ENCODE measurements around the gene ABCA3.

ABCA3 gene

DNA sequence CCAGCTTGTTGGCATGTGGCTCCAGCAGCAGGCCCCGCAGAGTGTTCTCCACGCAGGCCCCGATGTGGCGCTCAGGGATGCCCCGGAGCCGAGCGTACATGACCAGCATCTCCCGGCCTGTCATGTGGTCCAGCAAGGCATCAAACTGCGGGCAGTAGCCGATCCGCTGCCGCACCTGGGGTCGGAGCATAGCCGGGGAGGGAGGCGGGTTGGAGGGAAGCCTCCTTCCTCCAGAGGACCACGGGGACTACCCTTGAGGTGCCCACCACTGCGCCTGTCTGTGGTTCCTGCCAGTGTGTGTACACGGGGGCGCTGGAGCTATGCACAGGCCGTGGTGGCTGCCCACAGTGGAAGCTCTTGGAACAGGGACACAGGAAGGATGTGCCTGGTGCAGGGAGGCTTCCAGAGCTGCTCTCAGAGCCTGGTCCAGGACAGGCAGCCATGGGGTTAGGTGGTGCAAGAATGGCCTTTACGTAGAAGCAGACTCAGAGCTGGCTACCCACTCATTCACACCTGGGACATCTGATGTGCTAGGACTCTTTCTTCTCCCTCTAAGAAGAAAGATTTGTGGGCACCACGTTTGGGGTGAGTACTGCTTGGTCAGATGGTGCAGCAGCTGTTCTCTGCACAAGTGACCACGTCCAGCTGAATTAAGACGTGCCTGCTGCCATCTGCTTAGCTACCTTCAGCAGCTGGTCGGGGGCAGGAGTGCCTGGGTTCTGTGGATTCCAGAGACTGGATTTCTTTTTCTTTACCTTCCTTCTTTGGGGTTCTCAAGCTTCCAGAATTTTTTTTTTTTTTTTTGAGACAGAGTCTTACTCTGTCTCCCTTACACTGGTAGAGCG, 61.4 kb downstream of the ABCA3 start:
- Mint-ChIP-seq H3K4me3 (no peak overlapping the region), H3K36me3 (ENCODE audit: low read depth) (no peaks in the 10 kb centered on the region), H3K9me3 (no peaks in the 10 kb centered on the region), H3K4me1 (peaks cover 11% of the 10 kb centered on the region), H3K27ac (no peak overlapping the region), H3K27me3 (ENCODE audit: low read depth) (peaks cover 6% of the 10 kb centered on the region)
- no peak for TF ChIP-seq CTCF (IDR thresholded peaks at IDR 0.05; ENCODE audit: unreplicated experiment in 3 of 3)

GRCh38 chr16:2278272-2278608, 62.3 kb downstream of the ABCA3 start:
- no peak for TF ChIP-seq CTCF (IDR thresholded peaks at IDR 0.05; ENCODE audit: unreplicated experiment in 3 of 3)

GRCh38 chr16:2277466-2278271, 62.9 kb downstream of the ABCA3 start:
- no peak overlapping the region for H3K4me3 Mint-ChIP-seq
- no peak overlapping the region for H3K27ac Mint-ChIP-seq
- peaks cover 11% of the 10 kb centered on the region for H3K4me1 Mint-ChIP-seq
- peaks cover 3% of the 10 kb centered on the region for H3K27me3 Mint-ChIP-seq (ENCODE audit: low read depth)
- H3K36me3 Mint-ChIP-seq (ENCODE audit: low read depth): no peaks in the 10 kb centered on the region
- no peak for TF ChIP-seq CTCF (IDR thresholded peaks at IDR 0.05; ENCODE audit: unreplicated experiment in 3 of 3)
- H3K9me3 Mint-ChIP-seq: no peaks in the 10 kb centered on the region

More at GRCh38 chr16:2278272-2278608, 62.3 kb downstream of the ABCA3 start:
- peaks cover 3% of the 10 kb centered on the region for H3K27me3 Mint-ChIP-seq (ENCODE audit: low read depth)
- H3K36me3 Mint-ChIP-seq (ENCODE audit: low read depth): no peaks in the 10 kb centered on the region
- no peak overlapping the region for H3K27ac Mint-ChIP-seq
- peaks cover 11% of the 10 kb centered on the region for H3K4me1 Mint-ChIP-seq
- H3K4me3 Mint-ChIP-seq: no peak overlapping the region
- no peaks in the 10 kb centered on the region for H3K9me3 Mint-ChIP-seq

- no peak overlapping the region for H3K4me3 Mint-ChIP-seq
- no peak for TF ChIP-seq CTCF (IDR thresholded peaks at IDR 0.05; ENCODE audit: unreplicated experiment in 3 of 3)
- H3K36me3 Mint-ChIP-seq (ENCODE audit: low read depth): no peaks in the 10 kb centered on the region
- H3K4me1 Mint-ChIP-seq: peaks cover 11% of the 10 kb centered on the region
- no peak overlapping the region for H3K27ac Mint-ChIP-seq
- no peaks in the 10 kb centered on the region for H3K9me3 Mint-ChIP-seq
- H3K27me3 Mint-ChIP-seq (ENCODE audit: low read depth): peaks cover 3% of the 10 kb centered on the region
These were observed 63.9 kb downstream of the ABCA3 start for GRCh38 chr16:2276368-2277195.

DNA sequence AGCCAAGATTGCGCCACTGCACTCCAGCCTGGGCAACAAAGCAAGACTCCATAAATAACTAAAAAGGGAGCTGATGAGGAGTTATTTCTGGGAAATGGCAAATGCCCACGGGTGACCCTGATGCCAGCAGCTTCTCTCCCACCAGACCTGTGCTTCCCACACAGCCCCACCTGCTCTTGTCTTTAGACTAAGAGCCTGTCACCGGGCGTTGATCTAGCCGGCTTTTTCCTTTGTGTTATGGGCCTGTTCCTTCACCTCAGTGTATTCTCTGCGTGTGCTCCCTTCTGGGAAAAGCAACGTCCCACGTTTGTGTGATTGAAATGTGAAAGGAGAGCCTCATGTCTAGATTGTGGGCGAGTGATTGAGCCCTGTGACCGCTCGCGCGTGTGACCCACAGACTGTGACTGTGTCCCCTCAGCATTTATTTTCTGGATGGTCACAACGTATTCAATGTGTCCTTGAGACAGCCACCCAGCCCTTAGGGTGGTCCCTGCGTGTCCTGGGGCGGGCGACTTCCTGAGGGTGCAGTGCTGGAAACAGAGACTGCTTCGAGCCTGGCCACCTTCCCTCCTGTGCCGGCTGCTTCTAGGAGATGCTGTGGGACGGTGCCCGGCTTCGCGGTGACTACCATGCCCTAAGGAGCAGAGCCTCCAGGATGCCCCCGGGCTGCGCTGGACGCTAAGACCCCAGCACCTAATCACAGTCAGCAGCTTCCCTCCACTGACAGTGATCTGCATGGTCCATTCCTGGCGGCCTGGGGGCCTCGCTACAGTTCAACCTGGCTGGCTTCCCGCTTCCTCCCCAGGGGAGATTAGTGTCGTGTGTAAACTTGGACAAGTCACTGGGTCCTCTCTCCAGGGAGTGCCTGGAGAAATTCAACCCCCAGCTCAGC, 64.8 kb downstream of the ABCA3 start:
- no peaks in the 10 kb centered on the region for H3K9me3 Mint-ChIP-seq

More for the DNA sequence above, 64.8 kb downstream of the ABCA3 start:
- H3K36me3 Mint-ChIP-seq (ENCODE audit: low read depth): no peaks in the 10 kb centered on the region
- peaks cover under 1% of the 10 kb centered on the region for H3K27me3 Mint-ChIP-seq (ENCODE audit: low read depth)
- TF ChIP-seq CTCF (IDR thresholded peaks at IDR 0.05; ENCODE audit: unreplicated experiment in 3 of 3): no peak
- peaks cover 11% of the 10 kb centered on the region for H3K4me1 Mint-ChIP-seq
- no peak overlapping the region for H3K4me3 Mint-ChIP-seq
- H3K27ac Mint-ChIP-seq: no peak overlapping the region
